ENCODE results near the gene BRD9.
"Not testable (repeated sequence)": the region's sequence is repeated elsewhere in the genome, so short reads cannot be mapped to it uniquely, and the experiment has no call there.

The BRD9 gene

DNA sequence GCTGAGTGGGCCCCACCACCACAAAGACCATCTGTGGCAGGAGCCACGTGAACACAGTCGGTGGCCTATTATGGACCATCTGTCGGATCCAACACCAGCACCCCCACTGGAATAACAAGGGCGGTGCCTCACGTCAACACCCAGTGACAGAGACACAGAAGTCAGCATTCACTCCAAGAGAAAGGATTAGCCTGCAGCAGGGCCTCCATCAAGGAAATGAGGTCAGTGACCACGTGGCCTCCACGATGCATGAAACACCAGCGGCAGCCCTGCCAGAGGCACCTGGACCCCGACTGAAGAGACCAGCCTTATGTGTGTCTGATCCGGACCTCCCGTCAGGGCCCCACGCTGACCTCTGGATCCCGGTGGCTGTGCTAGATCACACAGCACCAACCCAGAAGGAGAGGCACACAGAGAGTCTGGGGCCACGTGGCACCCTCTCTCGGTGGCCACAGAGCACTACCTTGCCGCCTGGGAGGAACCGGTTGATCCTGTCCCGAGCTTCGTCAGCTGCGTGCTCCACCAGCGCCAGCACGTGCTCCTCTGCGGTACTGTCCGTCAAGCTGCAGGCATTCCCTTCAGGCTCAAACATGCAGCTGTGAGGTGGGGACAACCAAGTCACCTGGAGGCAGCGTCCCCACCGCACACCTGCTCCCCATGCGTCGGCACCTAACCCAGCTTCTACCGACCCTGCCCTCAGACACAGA is 9.0 kb downstream of the BRD9 start:
- no peaks in the 10 kb centered on the region for H3K27me3 Mint-ChIP-seq
- H3K27ac Mint-ChIP-seq: no peak overlapping the region
- H3K36me3 Mint-ChIP-seq (ENCODE audit: low read depth): peaks cover 84% of the 10 kb centered on the region
- H3K4me1 Mint-ChIP-seq (ENCODE audit: low read depth): peaks cover 27% of the 10 kb centered on the region
- DNase-seq: no peak
- H3K4me3 Mint-ChIP-seq: no peak overlapping the region
- H3K9me3 Mint-ChIP-seq: peaks cover 15% of the 10 kb centered on the region

- no peak for DNase-seq
- H3K4me1 Mint-ChIP-seq (ENCODE audit: low read depth): peaks cover 20% of the 10 kb centered on the region
- peaks cover 15% of the 10 kb centered on the region for H3K9me3 Mint-ChIP-seq
- peak overlapping the region; percentile 92 for H3K27ac Mint-ChIP-seq
- H3K4me3 Mint-ChIP-seq: peak overlapping the region; percentile 39
- peaks cover 82% of the 10 kb centered on the region for H3K36me3 Mint-ChIP-seq (ENCODE audit: low read depth)
- no peaks in the 10 kb centered on the region for H3K27me3 Mint-ChIP-seq
These were observed 10.1 kb downstream of the BRD9 start for GRCh38 chr5:882253-883183.

- Mint-ChIP-seq H3K36me3 (ENCODE audit: low read depth) (peaks cover 82% of the 10 kb centered on the region), H3K27ac (peak overlapping the region; percentile 66), H3K4me3 (no peak overlapping the region), H3K9me3 (peaks cover 15% of the 10 kb centered on the region), H3K27me3 (no peaks in the 10 kb centered on the region), H3K4me1 (ENCODE audit: low read depth) (peaks cover 20% of the 10 kb centered on the region)
- DNase-seq: no peak
These were observed 11.1 kb downstream of the BRD9 start for GRCh38 chr5:881551-881935.

GRCh38 chr5:880816-881550 is 11.6 kb downstream of the BRD9 start:
- H3K36me3 Mint-ChIP-seq (ENCODE audit: low read depth): peaks cover 82% of the 10 kb centered on the region
- no peaks in the 10 kb centered on the region for H3K27me3 Mint-ChIP-seq
- no peak for DNase-seq
- H3K4me3 Mint-ChIP-seq: no peak overlapping the region
- H3K27ac Mint-ChIP-seq: peak overlapping the region; percentile 66
- H3K9me3 Mint-ChIP-seq: peaks cover 15% of the 10 kb centered on the region
- H3K4me1 Mint-ChIP-seq (ENCODE audit: low read depth): peaks cover 20% of the 10 kb centered on the region

- peaks cover 18% of the 10 kb centered on the region for H3K4me1 Mint-ChIP-seq (ENCODE audit: low read depth)
- H3K27ac Mint-ChIP-seq, H3K27me3 Mint-ChIP-seq, H3K4me3 Mint-ChIP-seq, DNase-seq: not testable (repeated sequence)
- H3K9me3 Mint-ChIP-seq: peaks cover 15% of the 10 kb centered on the region
- H3K36me3 Mint-ChIP-seq (ENCODE audit: low read depth): peaks cover 82% of the 10 kb centered on the region
These were observed 13.9 kb downstream of the BRD9 start for GRCh38 chr5:878677-879076.

DNA sequence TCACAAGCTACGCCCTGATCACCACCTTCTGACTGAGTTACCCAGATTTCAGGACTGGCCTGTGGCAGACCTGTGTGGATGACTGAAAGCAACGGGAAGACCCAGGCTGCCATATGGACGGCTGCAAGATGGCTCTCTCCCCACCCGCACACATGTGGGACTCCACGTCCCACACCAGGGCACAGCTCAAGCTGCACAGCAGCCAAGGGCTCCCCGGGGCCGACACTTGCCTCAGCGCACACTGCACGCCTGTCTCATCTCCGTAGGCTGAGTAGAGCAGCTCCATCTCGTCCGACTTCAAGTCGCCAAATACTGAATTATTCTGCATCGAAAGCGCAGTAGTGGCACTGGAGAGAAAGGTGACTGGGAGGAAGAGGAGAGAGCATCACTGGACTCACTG is 14.5 kb downstream of the BRD9 start:
- Mint-ChIP-seq H3K9me3 (peaks cover 12% of the 10 kb centered on the region), H3K36me3 (ENCODE audit: low read depth) (peaks cover 82% of the 10 kb centered on the region), H3K27ac (no peak overlapping the region), H3K4me3 (no peak overlapping the region), H3K27me3 (no peaks in the 10 kb centered on the region), H3K4me1 (ENCODE audit: low read depth) (peaks cover 18% of the 10 kb centered on the region)
- no peak for DNase-seq

DNA sequence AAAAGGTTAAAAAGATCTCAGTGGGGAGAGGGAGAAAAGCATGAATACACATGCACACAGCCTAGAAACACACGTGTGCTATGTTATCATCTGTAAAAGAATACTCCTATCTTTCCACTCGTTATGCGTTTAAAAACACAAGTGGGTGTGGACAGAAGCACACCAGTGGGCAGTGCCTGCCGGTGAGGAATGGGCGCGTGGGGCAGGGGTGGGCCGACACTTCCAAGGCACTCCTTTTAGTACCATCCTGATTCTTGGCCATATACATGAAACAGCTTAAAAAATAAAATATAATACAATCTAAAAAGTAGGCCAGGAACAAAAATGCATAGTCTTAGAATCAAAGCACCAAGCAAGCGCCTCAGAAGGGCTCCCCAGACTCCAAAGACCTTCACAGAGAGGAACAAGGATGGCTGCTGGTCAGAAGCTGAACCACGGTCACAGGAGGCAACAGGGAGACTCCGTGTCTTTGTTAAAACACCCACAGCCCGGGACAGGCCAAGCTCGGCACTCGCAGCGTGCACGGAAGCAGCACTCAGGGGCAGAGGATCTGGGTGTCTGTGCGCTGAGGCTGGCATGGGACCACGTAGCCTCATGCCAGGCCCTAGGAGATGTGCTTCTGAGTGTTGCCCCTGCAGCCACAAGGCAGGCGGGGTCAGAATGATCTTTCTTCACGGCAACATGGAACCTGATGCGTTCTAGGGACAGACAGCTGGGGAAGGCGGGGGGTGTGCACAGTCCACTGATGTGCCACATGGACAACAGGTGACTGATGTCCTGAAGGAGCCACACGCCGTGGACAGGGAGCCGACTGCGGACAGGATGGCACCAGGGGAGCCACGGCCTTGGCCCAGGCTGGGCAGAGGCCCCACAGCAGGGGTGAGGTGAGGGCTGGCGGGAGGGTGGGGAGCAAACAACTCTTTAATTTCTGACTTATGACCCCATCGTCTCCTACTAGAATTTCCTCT is 15.9 kb downstream of the BRD9 start:
- no peak for DNase-seq
- H3K4me3 Mint-ChIP-seq: no peak overlapping the region
- peaks cover 4% of the 10 kb centered on the region for H3K4me1 Mint-ChIP-seq (ENCODE audit: low read depth)
- H3K27me3 Mint-ChIP-seq: no peaks in the 10 kb centered on the region
- H3K27ac Mint-ChIP-seq: no peak overlapping the region
- H3K36me3 Mint-ChIP-seq (ENCODE audit: low read depth): peaks cover 82% of the 10 kb centered on the region
- no peaks in the 10 kb centered on the region for H3K9me3 Mint-ChIP-seq

GRCh38 chr5:875931-876330 is 16.7 kb downstream of the BRD9 start:
- H3K4me1 Mint-ChIP-seq (ENCODE audit: low read depth): no peaks in the 10 kb centered on the region
- DNase-seq: no peak
- no peak overlapping the region for H3K4me3 Mint-ChIP-seq
- peaks cover 82% of the 10 kb centered on the region for H3K36me3 Mint-ChIP-seq (ENCODE audit: low read depth)
- H3K27ac Mint-ChIP-seq: peak overlapping the region; percentile 29
- no peaks in the 10 kb centered on the region for H3K9me3 Mint-ChIP-seq
- H3K27me3 Mint-ChIP-seq: no peaks in the 10 kb centered on the region

DNA sequence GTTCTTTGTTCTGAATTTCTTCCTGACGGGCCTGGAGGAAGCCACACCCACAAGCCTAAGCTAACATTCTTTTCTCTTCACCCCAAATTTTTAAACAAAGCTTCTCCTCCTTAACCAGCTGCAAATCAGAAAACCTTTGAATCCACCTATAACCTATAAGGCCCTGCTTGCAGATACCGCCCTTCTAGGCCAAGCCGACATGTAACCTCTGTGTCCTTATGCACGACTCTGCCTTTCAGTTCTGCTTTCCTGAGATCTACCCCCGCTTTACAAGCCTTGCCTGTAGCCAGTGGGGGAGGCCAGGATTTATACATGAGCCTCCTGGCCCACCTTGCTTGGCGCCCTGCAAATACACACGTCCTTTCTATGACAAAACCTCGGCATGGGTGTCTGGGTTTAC is 19.3 kb downstream of the BRD9 start:
- no peak for DNase-seq
- no peak overlapping the region for H3K4me3 Mint-ChIP-seq
- no peaks in the 10 kb centered on the region for H3K4me1 Mint-ChIP-seq (ENCODE audit: low read depth)
- no peaks in the 10 kb centered on the region for H3K9me3 Mint-ChIP-seq
- H3K36me3 Mint-ChIP-seq (ENCODE audit: low read depth): peaks cover 100% of the 10 kb centered on the region
- no peak overlapping the region for H3K27ac Mint-ChIP-seq
- H3K27me3 Mint-ChIP-seq: no peaks in the 10 kb centered on the region

- no peak overlapping the region for H3K27ac Mint-ChIP-seq
- H3K4me3 Mint-ChIP-seq: no peak overlapping the region
- no peaks in the 10 kb centered on the region for H3K27me3 Mint-ChIP-seq
- DNase-seq: no peak
- no peaks in the 10 kb centered on the region for H3K9me3 Mint-ChIP-seq
- H3K4me1 Mint-ChIP-seq (ENCODE audit: low read depth): no peaks in the 10 kb centered on the region
- H3K36me3 Mint-ChIP-seq (ENCODE audit: low read depth): peaks cover 100% of the 10 kb centered on the region
These were observed 20.3 kb downstream of the BRD9 start for GRCh38 chr5:872301-872700.

DNA sequence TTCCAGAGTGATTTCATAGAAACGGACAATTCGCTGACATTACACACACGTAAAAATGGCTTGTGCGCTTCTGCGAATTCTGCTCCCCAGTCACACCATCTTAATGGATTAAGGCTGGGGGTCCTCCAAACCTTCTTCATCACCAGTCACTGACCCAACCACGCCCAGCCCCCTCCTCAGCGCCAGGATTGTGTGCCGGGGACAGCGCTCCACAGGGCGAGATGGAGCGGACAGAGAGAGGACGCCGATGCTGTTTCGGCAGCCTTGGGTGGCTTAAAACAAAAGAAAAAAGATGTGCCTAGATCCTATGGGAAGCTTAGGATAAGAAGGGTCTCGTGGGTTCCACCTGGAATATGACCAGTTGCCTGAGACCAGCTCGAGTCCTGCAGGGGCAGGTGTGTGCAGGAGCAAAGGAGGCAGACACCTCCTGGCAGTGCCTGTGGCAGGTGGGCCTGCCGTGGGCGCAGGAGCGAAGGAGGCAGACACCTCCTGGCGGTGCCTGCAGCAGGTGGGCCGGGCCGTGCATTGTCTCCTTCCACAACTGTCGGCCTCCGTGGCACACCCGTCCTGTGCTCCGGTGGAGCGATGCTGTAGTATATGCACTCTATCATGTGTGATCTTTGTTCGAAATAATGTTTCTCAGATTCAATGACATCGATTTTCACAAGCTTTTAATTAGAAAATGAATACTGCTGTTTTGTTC is 20.9 kb downstream of the BRD9 start:
- Mint-ChIP-seq H3K9me3 (no peaks in the 10 kb centered on the region), H3K36me3 (ENCODE audit: low read depth) (peaks cover 100% of the 10 kb centered on the region), H3K27ac (no peak overlapping the region), H3K4me1 (ENCODE audit: low read depth) (no peaks in the 10 kb centered on the region), H3K27me3 (no peaks in the 10 kb centered on the region), H3K4me3 (no peak overlapping the region)
- no peak for DNase-seq

DNA sequence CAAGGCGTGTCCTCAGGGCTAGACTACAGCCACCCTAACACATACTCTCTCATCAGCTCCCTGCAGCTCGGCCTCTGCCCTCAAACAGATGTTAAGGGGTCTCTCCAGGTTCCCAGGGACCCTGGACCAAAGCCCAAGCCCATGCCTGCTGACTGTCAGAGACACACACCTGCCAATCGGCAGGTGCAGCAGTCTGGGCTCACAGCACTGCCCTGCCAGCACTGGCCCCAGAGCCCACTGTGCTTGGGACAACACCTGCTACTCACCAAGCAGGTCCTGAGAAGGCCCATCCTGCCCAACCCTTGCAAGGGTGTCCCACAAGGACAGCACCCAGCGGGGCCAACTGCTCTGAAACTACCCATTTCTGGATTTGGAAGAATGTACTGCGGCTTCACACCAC is 21.6 kb downstream of the BRD9 start:
- H3K27me3 Mint-ChIP-seq: no peaks in the 10 kb centered on the region
- H3K4me1 Mint-ChIP-seq (ENCODE audit: low read depth): no peaks in the 10 kb centered on the region
- no peaks in the 10 kb centered on the region for H3K9me3 Mint-ChIP-seq
- no peak overlapping the region for H3K27ac Mint-ChIP-seq
- H3K4me3 Mint-ChIP-seq: no peak overlapping the region
- peaks cover 100% of the 10 kb centered on the region for H3K36me3 Mint-ChIP-seq (ENCODE audit: low read depth)
- DNase-seq: no peak

DNA sequence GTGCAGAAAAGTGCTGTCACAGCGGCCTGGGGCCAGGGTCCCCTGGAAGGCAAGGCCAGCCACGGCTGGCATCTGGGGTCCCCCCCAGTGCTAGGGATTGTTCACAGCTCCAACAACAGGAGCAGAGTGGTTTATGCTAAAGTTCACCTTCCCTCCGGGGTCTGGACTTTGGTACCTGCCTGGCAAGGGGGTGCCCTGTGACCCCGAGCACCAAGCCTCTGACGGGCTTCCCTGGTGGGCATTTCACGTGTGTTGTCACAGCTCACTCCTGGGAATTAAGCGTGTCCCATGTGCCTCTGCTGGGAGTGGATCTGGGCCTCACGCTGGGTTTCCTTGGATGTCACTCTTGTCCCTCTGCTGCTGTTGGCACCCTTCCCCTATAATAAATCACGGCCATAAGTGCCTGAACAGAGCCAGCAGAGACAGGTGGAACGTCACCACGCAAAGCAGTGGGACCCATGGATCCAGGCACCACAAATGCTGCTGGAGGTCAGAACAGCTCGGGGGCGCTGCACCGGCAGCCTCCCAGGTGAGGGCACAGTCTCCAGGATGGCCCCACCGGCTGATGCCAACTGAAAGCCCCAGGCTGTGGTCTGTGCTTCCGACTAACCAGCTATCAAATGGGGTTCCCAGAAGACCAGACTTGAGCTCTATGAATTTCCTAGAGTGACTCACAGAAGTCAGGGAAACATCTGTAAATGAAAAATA is 24.0 kb downstream of the BRD9 start:
- H3K4me3 Mint-ChIP-seq: no peak overlapping the region
- H3K36me3 Mint-ChIP-seq (ENCODE audit: low read depth): peaks cover 100% of the 10 kb centered on the region
- no peaks in the 10 kb centered on the region for H3K27me3 Mint-ChIP-seq
- DNase-seq: no peak
- H3K4me1 Mint-ChIP-seq (ENCODE audit: low read depth): no peaks in the 10 kb centered on the region
- H3K27ac Mint-ChIP-seq: no peak overlapping the region
- H3K9me3 Mint-ChIP-seq: no peaks in the 10 kb centered on the region
